ENCODE data around the gene PIK3R6.
A peak's percentile ranks its signal among the peaks of the same experiment; 100 is the strongest.

The PIK3R6 gene, protein sequence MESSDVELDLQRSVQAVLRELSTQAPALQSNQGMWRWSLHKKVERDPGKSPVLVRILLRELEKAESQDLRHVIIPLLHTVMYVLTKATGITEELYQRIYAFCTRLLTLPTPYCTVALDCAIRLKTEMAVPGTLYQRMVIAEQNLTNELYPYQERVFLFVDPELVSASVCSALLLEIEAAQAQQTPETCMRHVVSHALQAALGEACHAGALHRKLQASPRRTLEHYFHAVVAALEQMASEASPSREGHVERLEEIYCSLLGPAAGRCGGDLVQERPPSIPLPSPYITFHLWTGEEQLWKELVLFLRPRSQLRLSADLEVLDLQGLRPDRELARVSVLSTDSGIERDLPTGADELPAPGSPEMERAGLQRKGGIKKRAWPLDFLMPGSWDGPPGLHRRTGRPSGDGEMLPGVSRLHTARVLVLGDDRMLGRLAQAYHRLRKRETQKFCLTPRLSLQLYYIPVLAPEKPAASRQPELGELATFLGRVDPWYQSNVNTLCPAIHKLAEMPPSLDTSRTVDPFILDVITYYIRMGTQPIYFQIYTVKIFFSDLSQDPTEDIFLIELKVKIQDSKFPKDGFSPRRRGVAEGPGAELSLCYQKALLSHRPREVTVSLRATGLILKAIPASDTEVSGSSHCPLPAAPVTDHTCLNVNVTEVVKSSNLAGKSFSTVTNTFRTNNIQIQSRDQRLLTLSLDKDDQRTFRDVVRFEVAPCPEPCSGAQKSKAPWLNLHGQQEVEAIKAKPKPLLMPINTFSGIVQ

DNA sequence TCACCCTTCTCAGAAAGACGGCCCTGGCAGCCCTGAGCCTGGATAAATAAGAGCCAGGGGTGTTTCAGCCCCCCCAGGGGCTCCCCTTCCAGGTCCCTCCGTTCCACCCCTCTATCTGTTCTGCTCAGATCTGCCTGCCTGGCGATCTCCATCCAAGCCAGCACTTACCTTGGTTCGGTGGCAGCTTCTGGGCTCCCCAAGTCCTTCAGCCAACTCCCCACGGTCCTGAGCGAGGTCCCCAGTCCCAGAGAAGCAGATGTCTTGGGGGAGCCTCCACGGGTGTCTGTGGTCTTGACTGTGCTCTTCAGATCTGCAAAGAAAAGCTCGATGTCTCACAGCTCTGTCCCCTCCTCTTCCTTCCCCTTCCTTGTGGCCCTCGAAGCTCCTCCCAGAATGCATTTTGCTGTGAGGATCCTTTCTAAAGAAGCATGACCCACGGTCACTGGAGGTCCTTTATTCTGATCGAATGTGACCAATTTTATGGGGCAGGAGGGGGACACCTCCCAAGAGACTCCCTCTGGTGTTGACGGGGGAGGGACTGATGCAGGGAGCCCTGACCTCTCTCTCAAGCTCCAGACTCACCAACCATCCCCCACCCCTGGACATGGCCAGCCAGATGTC lies at the start of gene PIK3R6:
PIK3R6 (minus strand) TSS at position 314 of the 621 bp plus-strand sequence. CDS start 17,880 bp downstream, outside the sequence.
- DNase-seq, result no peak

DNA sequence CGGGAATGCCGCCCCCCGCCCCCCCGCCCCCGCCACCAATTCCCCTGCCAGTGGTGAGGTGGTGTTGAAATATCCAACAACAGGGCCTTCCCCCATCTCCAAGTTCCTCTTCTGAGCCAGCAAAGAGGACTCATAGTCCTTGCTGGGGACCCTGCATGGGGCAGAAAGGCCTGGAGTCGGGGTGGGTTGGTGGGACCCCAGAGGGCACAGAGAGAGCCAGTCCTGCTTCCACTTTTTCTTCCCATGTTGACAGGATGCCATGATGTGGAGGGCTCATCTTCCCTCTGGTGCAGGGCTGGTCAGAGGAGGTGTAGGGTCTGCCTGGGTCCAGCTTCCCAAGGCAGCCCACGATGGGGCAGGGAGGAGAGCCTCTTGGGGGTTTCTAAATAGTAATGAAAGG lies 49.0 kb upstream of the PIK3R6 start:
- DNase-seq, result no peak

DNA sequence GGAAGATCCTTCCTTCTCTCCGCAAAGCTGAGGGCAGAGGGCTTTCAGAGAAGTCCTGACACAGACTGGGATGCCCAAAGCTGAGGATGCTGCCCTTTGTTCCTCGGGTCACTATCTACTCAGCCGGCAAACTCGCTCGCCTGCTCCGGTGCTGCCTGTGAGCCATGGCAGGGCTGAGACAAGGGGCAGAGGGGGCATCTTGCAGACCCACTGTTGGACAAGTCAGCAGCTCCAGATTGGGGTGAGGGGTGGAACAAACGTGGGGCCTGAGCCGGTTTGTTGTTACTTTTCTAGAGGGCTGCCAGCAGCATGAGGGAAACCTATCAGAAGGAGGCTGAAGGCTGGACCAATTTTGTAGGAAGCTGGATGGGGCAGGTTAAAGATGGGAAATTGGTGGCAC lies 47.1 kb upstream of the PIK3R6 start:
- DNase-seq, result no peak

DNA sequence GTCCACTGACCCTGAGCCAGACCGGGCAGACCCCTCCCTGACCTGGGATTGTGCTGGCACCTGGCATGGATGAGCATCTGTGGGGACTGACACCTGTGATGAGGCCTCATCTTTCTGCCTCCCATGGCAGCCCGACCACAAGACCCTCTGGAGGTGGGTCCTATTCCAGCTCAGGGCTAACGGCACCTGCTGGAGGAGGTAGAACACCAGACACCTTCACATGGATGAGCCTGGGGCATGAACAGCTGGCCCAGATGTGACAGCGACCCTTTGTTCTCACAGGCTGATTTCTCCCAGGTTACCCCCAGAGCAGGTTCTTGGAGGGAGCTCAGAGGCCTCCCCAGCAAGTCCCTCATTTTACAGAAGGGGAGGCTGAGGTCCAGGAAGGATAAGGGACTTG lies 46.4 kb upstream of the PIK3R6 start:
- DNase-seq, result no peak

DNA sequence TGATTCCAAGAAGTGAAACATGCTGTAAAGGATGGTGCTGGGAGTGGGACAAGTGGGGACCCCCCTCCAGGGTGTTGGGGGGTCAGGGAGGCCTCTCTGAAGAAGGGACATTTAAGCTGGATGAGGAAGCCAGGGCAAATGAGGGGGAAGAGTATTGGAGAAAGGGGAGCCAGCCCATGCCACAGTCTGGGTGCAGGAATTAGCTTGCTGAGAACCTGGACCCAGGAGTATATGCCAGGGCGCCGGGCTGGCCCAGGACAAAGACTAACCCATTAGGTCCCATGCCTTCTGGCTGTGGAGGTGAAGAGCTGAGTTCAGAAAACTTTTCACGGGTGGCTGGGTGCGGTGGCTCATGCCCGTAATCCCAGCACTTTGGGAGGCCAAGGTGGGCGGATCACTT lies 45.6 kb upstream of the PIK3R6 start:
- DNase-seq, result no peak

DNA sequence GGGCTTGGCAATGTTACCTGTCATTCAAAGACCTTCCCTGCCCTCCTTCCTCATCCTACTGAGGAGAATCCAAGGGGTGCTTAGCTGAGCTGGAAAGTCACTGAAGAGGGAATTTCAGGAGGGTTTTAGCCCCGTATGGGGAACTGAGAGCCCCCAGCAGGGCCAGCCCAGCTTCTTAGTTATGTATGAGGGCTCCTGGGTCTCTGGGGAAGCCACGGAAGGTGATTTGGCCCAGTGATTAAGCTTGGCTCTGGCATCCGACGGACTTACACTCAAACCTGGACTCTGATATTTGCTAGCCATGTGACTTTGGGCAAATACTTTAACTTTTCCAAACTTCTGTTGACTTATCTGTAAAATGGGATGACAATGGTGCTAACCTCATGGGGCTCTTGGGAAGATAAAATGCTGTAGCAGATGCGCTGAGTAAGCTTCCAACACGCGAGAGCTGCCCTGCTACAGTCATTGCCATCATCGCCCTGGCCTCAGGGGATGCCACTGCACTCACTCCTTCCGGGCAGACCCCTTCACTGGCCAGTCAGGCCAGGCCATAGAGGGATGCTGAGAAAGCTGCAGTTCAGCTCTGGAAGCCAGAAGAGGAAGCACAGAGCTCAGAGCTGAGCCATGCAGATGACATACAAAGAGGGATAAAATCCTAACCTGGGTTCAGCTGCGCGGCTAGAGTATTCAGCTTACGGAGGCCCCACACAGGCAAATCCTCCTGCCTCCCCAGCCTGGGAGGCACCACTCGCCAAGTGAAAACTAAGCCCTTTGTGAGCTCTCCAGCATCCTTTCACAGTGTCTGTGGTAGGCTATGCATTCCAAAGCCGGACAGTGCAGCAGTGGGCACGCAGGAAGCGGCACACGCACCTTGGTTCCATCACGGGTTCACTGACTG lies 44.9 kb upstream of the PIK3R6 start:
- no peak for DNase-seq

DNA sequence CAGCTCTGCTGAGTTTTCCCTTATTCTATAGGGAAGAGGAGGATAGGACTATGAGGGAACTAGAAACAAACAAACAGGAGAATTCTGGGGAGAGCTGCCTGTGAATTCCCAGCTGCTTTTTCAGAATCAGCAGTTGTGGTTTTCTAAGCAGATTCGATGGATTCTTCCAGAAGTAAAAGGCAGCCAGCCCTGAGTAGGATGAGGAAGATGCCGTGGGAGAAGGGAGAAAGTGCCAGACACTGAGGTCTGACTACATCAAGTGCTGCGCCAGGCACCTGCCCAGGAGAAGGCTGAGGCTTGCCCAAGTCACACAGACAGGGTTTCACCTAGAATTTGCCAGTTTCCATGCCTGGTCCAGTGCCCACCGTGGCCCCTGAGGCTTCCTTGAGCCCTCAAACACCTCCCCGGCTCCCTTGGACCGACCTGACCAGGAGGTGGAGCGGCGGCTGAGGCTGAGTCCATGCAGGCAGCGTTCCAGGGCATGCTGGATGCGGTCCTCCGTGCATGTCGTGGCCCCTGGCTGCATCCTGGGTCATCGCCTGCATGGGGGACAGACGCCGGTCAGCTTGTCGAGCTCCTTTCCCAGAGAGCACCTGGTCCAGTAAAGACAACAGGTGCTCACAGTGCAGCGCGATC lies 43.6 kb upstream of the PIK3R6 start:
- DNase-seq, result no peak

DNA sequence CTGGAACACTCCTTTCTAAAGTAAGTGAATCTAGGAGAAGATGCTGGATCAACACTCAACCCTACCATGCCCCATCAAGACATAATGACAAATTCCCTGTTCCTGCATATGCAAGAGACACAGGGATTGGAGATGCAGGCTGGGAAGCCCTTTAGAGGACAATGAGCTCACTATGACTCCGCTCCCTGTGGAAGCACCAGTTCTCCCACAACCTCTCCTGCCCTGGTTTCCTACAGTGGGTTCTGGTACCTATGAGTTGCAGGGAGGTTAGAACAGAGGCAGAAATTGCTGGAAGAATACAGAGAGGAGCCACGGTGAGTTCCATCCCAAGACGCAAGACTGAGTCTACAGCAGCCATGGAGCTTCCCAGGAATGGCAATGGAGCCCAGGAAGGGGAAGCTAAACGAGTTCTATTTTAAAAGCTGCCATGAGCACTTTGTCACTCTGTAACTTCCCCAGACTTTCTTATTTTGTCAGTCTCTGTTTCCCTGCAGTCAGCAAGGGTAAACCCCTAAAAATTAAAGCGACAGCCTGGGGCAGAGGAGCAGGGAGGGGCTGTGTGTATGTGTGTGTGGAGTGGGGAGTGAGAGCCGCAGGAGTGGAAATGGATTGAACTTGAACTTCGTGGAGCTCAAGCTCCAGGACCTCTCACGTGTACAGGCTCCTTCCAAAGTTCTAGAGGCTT lies 42.3 kb upstream of the PIK3R6 start:
- DNase-seq, result no peak

DNA sequence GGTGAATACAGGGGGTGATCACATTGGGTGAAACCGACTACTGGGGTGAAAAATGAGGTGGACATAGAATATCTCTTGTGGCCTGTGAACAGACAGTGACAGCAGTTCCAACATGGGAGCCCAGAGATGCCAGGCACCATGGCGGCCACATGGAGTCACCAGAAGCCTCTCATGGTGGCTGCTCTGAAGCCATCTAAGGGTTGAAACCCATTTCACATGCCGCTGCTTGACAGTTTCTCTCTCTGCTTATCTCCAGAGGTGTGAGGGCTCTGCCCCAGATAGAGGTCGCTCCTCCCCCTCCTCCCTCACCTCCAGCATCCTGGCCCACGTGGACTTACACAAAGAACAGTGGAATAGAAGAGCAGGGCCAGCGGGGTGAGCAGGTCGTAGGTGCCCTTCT lies 37.9 kb upstream of the PIK3R6 start:
- no peak for DNase-seq

DNA sequence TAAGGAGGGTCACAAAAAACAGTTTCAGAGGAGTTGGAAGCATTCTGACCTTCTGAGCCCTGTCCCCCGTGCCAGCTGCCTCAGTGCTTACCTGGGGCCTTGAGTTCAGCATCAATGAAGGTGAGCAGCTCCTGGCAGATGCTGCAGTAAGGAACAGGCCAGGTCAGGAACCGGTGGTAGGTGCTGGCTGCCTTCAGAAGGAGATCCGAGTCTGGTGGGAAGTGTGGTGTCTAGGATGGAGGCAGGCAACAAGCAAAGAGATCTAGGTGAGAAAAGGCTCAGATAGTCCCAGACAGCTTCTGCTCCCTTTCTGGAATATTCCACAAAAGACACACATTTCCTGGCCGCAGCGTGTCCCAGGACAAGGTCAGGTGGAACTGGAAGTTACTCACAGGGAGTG lies 37.2 kb upstream of the PIK3R6 start:
- no peak for DNase-seq

DNA sequence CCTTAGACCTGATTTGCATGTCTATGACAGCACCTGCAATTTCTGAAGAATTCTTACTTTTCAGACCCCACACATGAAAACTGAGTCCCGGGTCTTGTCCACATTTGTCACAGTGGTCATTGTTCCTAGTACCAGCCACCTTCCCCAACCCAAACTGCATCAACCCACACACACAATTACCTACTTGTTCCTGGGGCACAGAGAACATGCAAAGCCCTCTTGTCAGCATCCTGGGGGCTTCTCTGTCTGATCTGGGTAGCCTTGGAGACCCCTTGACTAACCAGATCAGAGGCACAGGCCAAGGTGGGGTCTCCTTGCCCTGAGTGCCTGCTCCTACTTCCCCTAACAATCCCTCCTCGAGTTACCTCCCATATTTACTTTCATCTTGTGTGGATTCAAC lies 36.7 kb upstream of the PIK3R6 start:
- no peak for DNase-seq

DNA sequence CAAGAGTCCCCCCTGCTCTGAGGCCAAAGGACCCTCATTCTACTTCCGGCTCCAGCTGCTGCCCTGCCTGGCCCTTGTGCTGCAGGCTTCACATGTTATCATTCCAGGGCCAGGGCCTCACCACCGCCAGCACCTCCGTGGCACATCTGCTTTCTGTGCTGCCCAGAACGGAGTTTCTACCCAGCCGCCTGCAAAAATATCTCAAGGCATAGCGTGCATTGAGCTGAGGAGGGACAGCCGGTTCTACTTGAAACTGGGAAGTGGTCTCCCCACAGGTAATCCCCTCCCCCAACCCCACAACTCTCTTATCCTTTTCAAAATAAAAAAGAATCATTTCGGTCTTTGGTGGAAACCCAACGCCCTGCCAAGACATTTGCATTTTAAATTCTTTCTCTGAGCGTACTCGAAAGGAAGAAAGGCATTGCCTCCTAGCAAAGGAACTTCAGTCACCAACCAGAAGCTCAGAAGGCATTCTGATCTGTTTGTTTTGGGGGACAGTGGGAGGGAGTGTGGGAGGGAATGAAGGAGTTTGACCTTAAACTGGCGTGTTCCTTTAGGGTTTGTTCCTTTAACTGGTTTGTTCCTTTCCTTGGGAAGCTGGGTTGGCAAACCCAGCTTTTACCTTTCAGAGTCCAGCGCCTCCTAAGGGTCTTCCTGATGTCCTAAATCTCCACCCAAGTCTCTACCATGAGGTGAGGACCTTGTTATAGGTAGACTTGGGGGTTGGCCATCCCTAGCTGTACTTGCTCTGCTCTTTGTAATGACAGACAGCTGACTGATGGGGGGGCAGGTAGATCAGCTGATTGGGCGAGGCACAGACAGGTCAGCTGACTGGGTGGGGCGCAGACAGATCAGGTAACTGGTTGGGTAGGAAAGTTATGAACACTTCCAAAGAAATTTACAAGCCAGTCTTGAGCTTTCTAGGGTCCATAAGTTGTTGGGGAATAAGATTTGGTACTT lies 33.4 kb upstream of the PIK3R6 start:
- no peak for DNase-seq

DNA sequence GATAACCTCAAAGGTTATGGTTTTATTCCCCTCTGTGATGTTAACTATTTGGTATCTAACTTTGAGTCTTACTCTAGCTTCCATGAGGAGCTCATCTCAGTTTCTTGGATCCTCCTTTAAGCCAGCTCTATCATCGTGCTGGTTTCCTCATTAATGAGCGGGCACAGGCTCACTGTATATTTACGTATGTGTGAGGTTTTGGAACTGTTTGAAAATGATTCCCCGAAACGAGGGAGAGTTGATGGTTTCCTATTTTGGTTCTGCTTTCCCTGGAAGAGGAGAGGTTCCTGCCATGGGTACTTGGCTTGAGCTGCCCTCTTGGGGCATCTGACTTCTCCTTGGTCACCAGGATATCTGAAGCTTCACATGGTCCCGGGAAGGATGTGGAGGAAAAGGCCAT lies 32.7 kb upstream of the PIK3R6 start:
- peak; percentile 8 for DNase-seq

DNA sequence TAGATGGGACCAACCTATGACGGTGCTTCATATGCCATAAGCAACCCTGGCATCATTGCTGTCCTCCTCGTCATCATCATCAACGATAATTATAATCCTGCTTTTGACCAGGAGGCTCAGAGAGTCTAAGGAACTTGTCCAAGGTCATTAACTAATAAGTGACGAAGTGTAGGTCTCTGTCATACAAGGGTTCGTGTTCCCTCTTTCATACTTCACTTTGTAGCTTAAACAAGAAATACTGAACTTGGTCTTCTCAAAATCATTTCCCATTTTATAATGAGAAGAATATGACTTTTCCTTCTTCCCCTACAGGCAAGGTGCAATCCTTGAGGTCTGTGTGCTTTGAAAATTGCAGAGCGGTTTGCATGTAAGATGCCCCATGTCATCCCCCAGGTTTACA lies 31.2 kb upstream of the PIK3R6 start:
- no peak for DNase-seq

DNA sequence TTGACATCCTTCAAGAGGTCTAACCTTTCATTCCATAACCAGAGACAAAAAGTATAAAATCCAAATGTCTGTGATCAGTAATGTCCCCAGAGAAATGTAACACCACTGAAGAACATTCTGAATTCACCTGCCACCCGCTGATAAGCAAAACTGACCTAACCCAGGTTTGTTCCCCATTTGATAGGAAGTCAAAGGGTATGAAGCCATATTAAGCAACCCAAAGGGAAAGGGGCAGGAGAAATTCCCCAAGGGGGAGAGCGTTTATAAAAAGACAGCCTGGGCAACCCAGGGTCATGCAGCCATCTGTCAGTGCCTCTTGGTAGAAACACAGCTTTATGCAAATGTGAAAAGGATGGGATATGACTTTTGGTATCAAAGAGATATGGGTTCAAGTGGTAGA lies 30.7 kb upstream of the PIK3R6 start:
- DNase-seq, result no peak

DNA sequence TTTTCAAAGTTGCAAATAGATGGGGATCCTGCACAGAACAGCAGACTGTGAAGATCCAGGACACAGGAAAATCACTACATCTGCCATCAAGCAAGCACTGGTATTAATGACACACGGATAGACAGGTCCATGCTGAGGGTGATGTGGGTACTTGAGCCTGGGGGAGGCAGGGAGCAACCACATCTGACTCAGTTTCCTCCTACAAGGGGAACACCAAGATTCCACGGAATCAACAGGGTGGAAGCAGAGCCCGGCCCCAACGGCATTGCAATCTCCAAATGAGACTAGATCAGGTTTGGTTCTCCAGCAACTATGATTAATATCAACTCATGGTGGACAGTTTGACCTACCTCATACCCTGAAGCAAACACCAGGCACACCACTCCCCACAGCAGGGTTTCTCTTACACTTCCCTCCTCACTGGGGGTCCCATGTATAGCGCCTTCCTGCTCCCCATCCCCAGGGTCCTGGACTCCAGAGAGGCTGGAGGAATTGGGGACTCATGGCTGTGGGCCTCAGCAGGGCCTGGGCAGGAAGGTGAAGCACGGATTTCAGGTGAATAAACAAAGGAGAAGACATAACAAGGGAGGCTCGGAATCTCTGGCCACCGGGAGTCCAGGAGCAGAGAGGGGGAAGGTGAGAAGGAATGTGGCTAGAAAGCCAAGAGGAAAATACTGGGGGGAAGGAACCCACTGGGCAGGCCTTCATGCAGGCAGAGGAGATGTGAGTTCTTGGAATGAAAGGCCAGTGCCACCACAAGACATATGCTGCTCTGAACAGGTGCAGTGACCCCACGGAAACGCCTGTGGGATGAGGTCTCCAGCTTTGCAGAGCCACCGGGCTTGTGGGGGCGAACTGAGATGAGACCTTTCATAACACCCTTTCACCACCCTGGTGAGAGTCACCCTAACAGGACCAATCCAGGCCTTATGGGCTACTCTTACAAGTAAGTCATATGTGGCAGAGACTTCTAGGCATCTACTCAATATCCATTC lies 29.5 kb upstream of the PIK3R6 start:
- peak; percentile 17 for DNase-seq

DNA sequence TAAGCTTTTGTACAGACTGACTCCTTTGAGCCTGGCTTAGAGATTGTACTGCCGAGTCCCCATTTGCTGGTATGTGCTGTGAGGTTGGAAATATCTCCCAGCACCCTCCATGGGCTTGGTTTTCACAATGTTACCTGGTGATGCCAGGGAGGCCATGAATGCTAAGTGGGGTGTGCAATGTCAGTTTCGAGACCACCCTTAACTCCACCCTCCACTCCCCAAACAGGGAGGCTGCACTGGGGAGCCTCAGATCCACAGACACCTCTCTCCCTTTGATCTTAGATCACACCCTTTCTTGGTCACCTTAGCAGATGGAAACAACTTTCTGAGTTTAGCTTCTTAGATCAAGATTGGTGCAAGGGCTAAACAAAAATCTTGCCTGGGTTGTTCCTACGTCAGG lies 28.6 kb upstream of the PIK3R6 start:
- no peak for DNase-seq

DNA sequence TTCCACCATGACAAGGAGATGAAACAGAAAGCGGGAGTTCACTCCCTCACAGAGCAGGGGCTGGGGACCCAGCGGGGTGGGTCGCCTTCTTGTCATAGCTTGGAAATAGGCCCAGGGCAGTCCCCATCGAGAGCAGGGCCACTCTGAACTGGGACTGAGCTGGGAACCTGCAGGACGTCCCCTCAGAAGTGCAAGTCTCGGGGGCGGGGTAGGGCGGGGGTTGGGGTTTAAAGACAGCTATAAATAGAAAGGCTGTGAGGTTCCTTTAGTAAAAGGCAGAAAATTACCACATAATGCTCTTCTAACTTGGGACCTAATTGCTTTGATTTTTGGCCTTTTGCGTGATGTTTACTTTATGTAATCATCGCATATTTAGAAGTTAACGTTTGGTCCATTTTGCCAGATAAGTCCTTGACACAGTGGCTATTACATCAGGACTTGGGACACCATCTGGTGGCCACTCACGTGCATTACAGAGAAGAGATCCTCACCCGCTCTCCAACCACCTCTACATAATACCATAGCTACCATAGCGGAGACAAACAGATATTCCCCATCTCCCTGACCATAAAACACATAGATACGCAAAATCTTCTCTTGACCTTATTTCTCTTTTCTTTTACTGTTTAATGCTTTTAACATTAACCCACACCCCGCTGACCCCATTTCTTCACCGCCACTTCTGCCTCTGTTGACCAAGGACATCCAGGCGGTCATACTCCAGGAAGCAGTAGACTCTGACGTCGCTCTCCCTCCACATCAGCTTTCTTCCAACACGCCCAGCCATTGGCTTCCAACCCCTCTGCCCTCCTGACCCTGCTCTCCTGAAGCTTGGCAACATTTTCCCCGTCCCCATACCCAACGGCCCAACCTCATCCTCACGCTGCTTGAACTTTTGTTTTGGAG lies 27.5 kb upstream of the PIK3R6 start:
- peak; percentile 69 for DNase-seq
